GM12865 (cell line): Measurements from ENCODE around the gene UPF3A.
"Not testable (repeated sequence)": the region's sequence is repeated elsewhere in the genome, so short reads cannot be mapped to it uniquely, and the experiment has no call there.

Source experiments
- DNase-seq: peaks from one replicate; pipeline ENCODE4 v3.0.0; 2010; ENCODE audit warnings: low read depth
- H3K4me3 ChIP-seq: 2 replicates; pipeline ENCODE4 v1.5.1; 2011; ENCODE audit warnings: mild to moderate bottlenecking, low read depth, low read length, control low read depth
- CTCF ChIP-seq: IDR thresholded peaks from 2 replicates; pipeline ENCODE4 v1.5.1; 2011; ENCODE audit warnings: low read length, control low read depth, low read depth, inconsistent platforms; ENCODE audit not compliant: insufficient read depth; ENCODE audit errors: missing control alignments

The UPF3A gene

GRCh38 chr13:114263578-114263977 lies 17.8 kb upstream of the UPF3A start:
- peak; percentile 55 for DNase-seq
- no peak overlapping the region for H3K4me3 ChIP-seq
- TF ChIP-seq CTCF = no peak

- not testable (repeated sequence) for DNase-seq
Observed at GRCh38 chr13:114264313-114264712, 17.1 kb upstream of the UPF3A start.

DNA sequence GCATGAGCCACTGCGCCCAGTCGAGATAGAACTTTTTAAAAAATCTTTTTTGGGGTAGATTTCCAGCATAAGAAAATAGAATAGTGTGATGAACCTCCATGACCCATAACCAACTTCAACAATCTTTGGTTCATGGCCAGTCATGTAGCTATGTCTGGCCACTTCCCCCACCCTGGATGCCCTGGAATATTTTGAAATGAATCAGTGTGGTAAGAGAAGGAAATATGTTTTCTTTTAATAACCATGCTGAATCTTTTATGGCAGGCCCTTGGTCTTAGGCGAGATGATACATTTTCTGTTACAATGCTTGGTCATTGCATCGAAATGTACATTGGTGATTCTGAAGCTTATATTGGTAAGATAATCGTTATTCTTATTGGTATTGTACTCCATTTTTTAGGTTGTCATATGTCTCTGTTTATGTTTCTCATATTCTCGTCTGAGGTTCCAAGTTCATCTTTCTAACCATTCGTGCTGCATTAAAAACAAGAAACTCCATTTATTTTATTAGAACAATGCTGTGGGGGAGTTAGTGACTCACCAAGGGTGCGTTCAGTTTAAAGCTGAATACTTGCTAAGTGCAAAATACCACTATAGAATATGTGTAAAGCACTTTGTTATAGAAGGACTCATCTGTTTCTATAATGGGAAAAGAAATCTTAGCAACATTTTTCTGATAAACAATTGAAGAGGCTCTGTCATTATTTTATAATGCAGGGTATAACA lies 16.4 kb upstream of the UPF3A start:
- TF ChIP-seq CTCF = no peak
- H3K4me3 ChIP-seq = no peak overlapping the region
- DNase-seq = no peak

More at GRCh38 chr13:114264313-114264712, 17.1 kb upstream of the UPF3A start:
- H3K4me3 ChIP-seq = not testable (repeated sequence)

DNA sequence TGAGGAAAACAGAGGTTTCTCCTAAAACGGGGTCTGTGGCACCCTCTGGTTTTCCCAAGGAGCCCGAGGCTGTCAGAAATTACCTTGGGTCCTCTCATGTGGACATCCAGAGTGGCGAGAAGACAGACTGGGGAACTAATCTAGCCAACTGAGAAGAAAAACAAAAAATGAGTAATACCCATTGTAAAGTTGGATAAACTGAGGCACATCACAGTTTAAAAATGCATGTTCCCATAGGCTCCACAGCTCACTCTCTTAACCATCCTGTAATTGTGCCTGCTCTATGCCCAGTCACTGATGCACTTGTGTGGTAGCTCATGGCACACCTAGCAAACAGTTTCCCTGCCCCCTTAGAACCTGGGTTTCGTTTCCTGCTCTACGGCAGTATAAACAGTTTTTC lies 15.2 kb upstream of the UPF3A start:
- DNase-seq = no peak
- no peak overlapping the region for H3K4me3 ChIP-seq
- no peak for TF ChIP-seq CTCF

DNA sequence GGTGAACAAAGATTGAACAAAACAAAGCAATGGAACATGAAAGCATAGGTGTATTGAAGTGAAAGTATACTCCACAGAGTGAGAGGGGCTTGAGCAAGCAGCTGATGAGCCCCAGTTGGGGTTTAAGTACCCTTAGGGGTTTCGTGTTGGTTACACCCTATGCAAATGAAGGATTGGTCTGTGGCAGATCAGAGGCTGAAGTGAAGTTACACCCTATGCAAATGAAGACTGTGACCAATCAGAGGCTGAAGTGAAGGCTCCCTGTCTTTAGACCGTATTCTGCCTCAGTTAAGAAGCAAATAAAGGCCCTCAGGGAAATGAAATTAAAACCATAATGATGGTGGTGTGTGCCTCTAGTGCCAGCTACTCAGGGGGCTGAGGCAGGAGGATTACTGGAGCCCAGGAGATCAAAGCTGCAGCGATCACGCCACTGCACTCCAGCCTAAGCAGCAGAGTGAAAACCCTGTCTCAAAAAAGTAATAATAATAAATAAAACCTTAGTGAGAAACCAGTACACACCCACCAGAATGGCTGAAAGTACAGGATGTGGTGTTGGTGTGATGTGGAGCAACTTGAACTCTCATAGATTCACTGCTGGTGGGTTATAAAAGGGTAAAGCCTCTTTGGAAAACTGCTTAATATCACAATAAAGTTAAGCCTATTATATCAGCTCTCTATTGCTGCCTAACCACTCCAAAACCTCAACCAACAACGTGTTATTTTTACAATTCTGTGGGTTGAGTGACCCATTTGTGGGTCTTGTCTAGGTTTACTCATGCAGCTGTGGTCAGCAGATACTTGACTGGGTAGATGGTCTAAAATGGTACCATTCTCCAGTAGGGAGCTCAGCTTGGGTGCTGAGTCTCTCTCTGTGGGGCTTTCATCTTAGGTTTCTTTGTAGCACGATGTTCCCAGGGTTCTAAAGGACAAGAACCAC lies 12.8 kb upstream of the UPF3A start:
- no peak for TF ChIP-seq CTCF
- peak; percentile 56 for DNase-seq

DNA sequence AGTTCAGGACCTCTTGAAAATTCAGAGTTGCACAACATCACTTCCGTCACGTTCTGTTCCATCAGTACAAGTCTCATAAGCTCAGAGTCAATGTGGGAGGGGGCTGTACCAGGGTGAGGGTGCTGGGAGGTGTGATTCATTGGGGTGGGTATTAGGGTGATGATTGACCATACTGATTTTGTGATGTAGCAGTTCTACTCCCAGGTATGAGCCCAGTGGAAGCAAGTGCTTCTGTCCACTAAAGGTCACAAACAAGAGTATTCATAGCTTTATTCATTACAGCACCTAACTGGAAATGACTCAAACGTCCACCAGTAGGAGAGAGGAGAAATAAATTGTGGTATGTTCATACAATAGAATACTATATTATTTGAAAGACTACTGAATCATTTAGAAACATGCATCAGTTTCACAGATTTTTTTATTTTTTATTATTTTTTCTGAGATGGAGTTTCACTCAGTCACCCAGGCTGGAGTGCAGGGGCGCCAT lies 12.1 kb upstream of the UPF3A start:
- DNase-seq = no peak
- TF ChIP-seq CTCF = no peak
- no peak overlapping the region for H3K4me3 ChIP-seq

More for the DNA sequence above, 12.8 kb upstream of the UPF3A start:
- H3K4me3 ChIP-seq = no peak overlapping the region

GRCh38 chr13:114272977-114273376 lies 8.4 kb upstream of the UPF3A start:
- no peak for DNase-seq
- no peak overlapping the region for H3K4me3 ChIP-seq
- TF ChIP-seq CTCF = no peak
